Measurements from ENCODE around the gene MYB. TPM values are rescaled to one million over a fixed set of nuclear protein-coding genes. Genes with fewer than 3 reads are reported as not detected.

The MYB gene
- total RNA-seq, 1 donor from 2014 or later = 57.3 TPM

- Mint-ChIP-seq H3K27ac (no peak overlapping the region), H3K4me1 (ENCODE audit: low read depth) (peaks cover 20% of the 10 kb centered on the region), H3K9me3 (no peaks in the 10 kb centered on the region), H3K27me3 (ENCODE audit: insufficient read depth) (peaks cover 2% of the 10 kb centered on the region), H3K36me3 (ENCODE audit: low read depth) (no peaks in the 10 kb centered on the region), H3K4me3 (no peak overlapping the region)
- DNase-seq (ENCODE audit: low spot score) = no peak
- intact Hi-C loops (cut with micrococcal nuclease) = no loop called here
Observed at GRCh38 chr6:135254471-135254870, 73.4 kb downstream of the MYB start.

GRCh38 chr6:135256866-135257265 lies 75.8 kb downstream of the MYB start:
- intact Hi-C loops (cut with micrococcal nuclease) = no loop called here
- no peaks in the 10 kb centered on the region for H3K36me3 Mint-ChIP-seq (ENCODE audit: low read depth)
- H3K9me3 Mint-ChIP-seq = no peaks in the 10 kb centered on the region
- DNase-seq (ENCODE audit: low spot score) = no peak
- no peak overlapping the region for H3K4me3 Mint-ChIP-seq
- H3K4me1 Mint-ChIP-seq (ENCODE audit: low read depth) = peaks cover 11% of the 10 kb centered on the region
- peaks cover 5% of the 10 kb centered on the region for H3K27me3 Mint-ChIP-seq (ENCODE audit: insufficient read depth)
- no peak overlapping the region for H3K27ac Mint-ChIP-seq

GRCh38 chr6:135257631-135258405 lies 76.7 kb downstream of the MYB start:
- Mint-ChIP-seq H3K27me3 (ENCODE audit: insufficient read depth) (peaks cover 5% of the 10 kb centered on the region), H3K27ac (no peak overlapping the region), H3K9me3 (no peaks in the 10 kb centered on the region)

GRCh38 chr6:135258970-135259369 lies 77.9 kb downstream of the MYB start:
- Mint-ChIP-seq H3K27ac (no peak overlapping the region), H3K4me3 (no peak overlapping the region), H3K27me3 (ENCODE audit: insufficient read depth) (peaks cover 7% of the 10 kb centered on the region), H3K9me3 (no peaks in the 10 kb centered on the region), H3K36me3 (ENCODE audit: low read depth) (no peaks in the 10 kb centered on the region), H3K4me1 (ENCODE audit: low read depth) (peaks cover 11% of the 10 kb centered on the region)
- intact Hi-C loops (cut with micrococcal nuclease) = no loop called here
- no peak for DNase-seq (ENCODE audit: low spot score)

More at GRCh38 chr6:135257631-135258405, 76.7 kb downstream of the MYB start:
- DNase-seq (ENCODE audit: low spot score) = no peak
- no peak overlapping the region for H3K4me3 Mint-ChIP-seq
- H3K4me1 Mint-ChIP-seq (ENCODE audit: low read depth) = peaks cover 11% of the 10 kb centered on the region
- intact Hi-C loops (cut with micrococcal nuclease) = no loop called here
- no peaks in the 10 kb centered on the region for H3K36me3 Mint-ChIP-seq (ENCODE audit: low read depth)

GRCh38 chr6:135260612-135261011 lies 79.5 kb downstream of the MYB start:
- DNase-seq (ENCODE audit: low spot score) = no peak
- no peaks in the 10 kb centered on the region for H3K36me3 Mint-ChIP-seq (ENCODE audit: low read depth)

GRCh38 chr6:135261872-135262725 lies 81.0 kb downstream of the MYB start:
- Mint-ChIP-seq H3K9me3 (no peaks in the 10 kb centered on the region), H3K4me3 (no peak overlapping the region), H3K36me3 (ENCODE audit: low read depth) (no peaks in the 10 kb centered on the region), H3K27ac (no peak overlapping the region), H3K27me3 (ENCODE audit: insufficient read depth) (peaks cover 9% of the 10 kb centered on the region), H3K4me1 (ENCODE audit: low read depth) (no peaks in the 10 kb centered on the region)
- intact Hi-C loops (cut with micrococcal nuclease) = no loop called here
- no peak for DNase-seq (ENCODE audit: low spot score)

More at GRCh38 chr6:135260612-135261011, 79.5 kb downstream of the MYB start:
- intact Hi-C loops (cut with micrococcal nuclease) = no loop called here
- Mint-ChIP-seq H3K4me3 (no peak overlapping the region), H3K9me3 (no peaks in the 10 kb centered on the region), H3K27ac (no peak overlapping the region), H3K4me1 (ENCODE audit: low read depth) (no peaks in the 10 kb centered on the region), H3K27me3 (ENCODE audit: insufficient read depth) (peaks cover 9% of the 10 kb centered on the region)

GRCh38 chr6:135265278-135265677 lies 84.2 kb downstream of the MYB start:
- no peaks in the 10 kb centered on the region for H3K36me3 Mint-ChIP-seq (ENCODE audit: low read depth)
- no peak overlapping the region for H3K27ac Mint-ChIP-seq
- no peaks in the 10 kb centered on the region for H3K9me3 Mint-ChIP-seq
- DNase-seq (ENCODE audit: low spot score) = no peak
- intact Hi-C loops (cut with micrococcal nuclease) = no loop called here
- H3K4me1 Mint-ChIP-seq (ENCODE audit: low read depth) = peaks cover 6% of the 10 kb centered on the region
- peaks cover 4% of the 10 kb centered on the region for H3K27me3 Mint-ChIP-seq (ENCODE audit: insufficient read depth)
- no peak overlapping the region for H3K4me3 Mint-ChIP-seq

GRCh38 chr6:135266675-135267074 lies 85.6 kb downstream of the MYB start:
- Mint-ChIP-seq H3K4me1 (ENCODE audit: low read depth) (peaks cover 6% of the 10 kb centered on the region), H3K4me3 (no peak overlapping the region), H3K27ac (no peak overlapping the region), H3K36me3 (ENCODE audit: low read depth) (no peaks in the 10 kb centered on the region), H3K27me3 (ENCODE audit: insufficient read depth) (peaks cover 4% of the 10 kb centered on the region), H3K9me3 (no peaks in the 10 kb centered on the region)
- no peak for DNase-seq (ENCODE audit: low spot score)
- intact Hi-C loops (cut with micrococcal nuclease) = no loop called here

GRCh38 chr6:135267085-135267484 lies 86.0 kb downstream of the MYB start:
- Mint-ChIP-seq H3K9me3 (no peaks in the 10 kb centered on the region), H3K27ac (no peak overlapping the region)

GRCh38 chr6:135268263-135268662 lies 87.2 kb downstream of the MYB start:
- Mint-ChIP-seq H3K9me3 (no peaks in the 10 kb centered on the region), H3K4me3 (no peak overlapping the region), H3K27me3 (ENCODE audit: insufficient read depth) (peaks cover 4% of the 10 kb centered on the region), H3K4me1 (ENCODE audit: low read depth) (peaks cover 6% of the 10 kb centered on the region), H3K36me3 (ENCODE audit: low read depth) (no peaks in the 10 kb centered on the region), H3K27ac (peak overlapping the region; percentile 67)
- no peak for DNase-seq (ENCODE audit: low spot score)
- intact Hi-C loops (cut with micrococcal nuclease) = no loop called here

More at GRCh38 chr6:135267085-135267484, 86.0 kb downstream of the MYB start:
- no peak for DNase-seq (ENCODE audit: low spot score)
- no peaks in the 10 kb centered on the region for H3K36me3 Mint-ChIP-seq (ENCODE audit: low read depth)
- intact Hi-C loops (cut with micrococcal nuclease) = no loop called here
- H3K4me1 Mint-ChIP-seq (ENCODE audit: low read depth) = peaks cover 6% of the 10 kb centered on the region
- no peak overlapping the region for H3K4me3 Mint-ChIP-seq
- H3K27me3 Mint-ChIP-seq (ENCODE audit: insufficient read depth) = peaks cover 4% of the 10 kb centered on the region

- no peak overlapping the region for H3K4me3 Mint-ChIP-seq
- peaks cover 4% of the 10 kb centered on the region for H3K27me3 Mint-ChIP-seq (ENCODE audit: insufficient read depth)
- H3K9me3 Mint-ChIP-seq = no peaks in the 10 kb centered on the region
- peaks cover 6% of the 10 kb centered on the region for H3K4me1 Mint-ChIP-seq (ENCODE audit: low read depth)
- H3K27ac Mint-ChIP-seq = peak overlapping the region; percentile 67
- H3K36me3 Mint-ChIP-seq (ENCODE audit: low read depth) = no peaks in the 10 kb centered on the region
- no peak for DNase-seq (ENCODE audit: low spot score)
- intact Hi-C loops (cut with micrococcal nuclease) = no loop called here
Observed at GRCh38 chr6:135268740-135269139, 87.6 kb downstream of the MYB start.

Data from activated T-helper 1 cell treated with anti-CD3 and anti-CD28 coated beads, Interleukin-12 subunit alpha, Interleukin-12 subunit beta, Interleukin-2, Interleukin-4 antibody, amounts not matched to agents 30 ng/mL and 10 ng/mL and 1 ng/mL, durations not matched to agents 14 hours and 24 hours and 36 hours (primary cell).